NK-92 (cell line): Measurements from ENCODE around the gene ARHGDIA.

Experiments used
- DNase-seq: peaks from one replicate; lab custom pipeline; 2025; ENCODE audit not compliant: unreplicated experiment; lab: John Stamatoyannopoulos, UW

ARHGDIA gene

DNA sequence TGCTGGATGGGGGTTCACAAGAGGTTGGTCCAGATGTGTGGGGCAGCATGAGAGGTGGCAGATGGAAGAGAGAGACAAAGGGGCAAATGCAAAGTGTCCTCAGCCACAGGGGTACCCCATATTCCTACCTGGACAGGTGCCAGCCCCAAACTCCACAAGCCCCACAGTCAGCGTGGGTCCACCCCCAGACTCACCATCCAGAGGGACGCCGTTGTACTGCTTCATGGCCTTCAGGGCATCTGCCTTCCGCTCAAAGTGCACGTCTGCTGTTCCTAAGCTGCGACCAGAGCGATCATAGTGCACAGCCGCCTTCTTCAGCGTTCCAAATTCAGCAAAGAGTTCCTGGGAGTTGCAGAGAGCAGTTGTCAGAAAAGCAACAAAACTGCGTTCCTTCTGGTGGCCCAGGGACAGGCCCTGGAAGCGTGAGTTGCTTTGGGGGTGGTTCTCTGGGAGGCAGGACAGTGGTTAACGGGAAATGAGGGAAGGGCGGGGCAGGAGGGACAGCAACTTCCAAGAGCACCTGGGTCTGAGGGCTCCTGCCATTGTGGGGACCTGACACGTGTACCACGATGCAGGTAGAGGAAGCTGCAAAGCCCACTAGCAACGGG lies 18.0 kb upstream of the ARHGDIA start:
- no peak for DNase-seq

DNA sequence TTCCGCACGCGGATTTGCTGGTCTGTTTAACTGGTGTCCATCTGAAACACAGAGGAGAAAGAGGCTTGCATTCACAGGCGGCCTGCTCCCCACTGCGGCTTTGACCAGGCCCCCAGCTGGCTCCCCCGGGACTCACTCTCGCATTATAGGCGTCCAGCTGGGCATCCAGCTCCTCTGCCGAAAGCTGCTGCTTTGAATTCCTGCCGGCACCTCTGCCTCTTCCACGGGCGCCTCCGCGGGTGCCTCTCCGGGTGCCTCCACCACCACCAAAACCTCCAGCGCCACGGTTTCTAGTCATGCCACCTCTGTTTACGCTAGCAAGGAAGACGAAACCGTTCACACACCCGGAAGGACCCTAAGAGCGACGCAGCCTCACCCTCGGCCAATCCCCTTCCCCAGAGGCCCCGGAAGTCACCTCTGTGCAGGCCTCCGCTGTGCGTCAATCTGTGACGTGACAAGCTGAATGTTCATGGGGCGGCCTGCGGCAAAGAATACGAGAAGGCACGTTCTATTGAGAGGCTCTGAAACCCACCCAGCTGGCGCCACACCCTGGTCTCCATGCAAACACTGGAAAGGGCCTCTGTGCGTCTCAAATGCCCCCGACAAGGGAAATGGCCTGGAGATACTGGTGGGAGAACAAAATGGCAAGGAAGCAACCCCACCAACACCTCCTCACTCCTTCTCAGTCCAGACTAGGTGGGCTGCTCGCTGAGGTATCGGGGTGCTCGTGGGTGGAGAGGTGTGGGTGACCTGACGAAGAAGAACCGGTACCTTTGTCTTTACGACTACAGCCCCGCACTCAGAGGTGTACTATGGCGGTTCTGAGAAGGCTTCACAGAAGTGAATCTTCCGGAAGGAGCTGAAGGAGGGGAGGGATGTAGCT lies 17.2 kb upstream of the ARHGDIA start:
- no peak for DNase-seq

DNA sequence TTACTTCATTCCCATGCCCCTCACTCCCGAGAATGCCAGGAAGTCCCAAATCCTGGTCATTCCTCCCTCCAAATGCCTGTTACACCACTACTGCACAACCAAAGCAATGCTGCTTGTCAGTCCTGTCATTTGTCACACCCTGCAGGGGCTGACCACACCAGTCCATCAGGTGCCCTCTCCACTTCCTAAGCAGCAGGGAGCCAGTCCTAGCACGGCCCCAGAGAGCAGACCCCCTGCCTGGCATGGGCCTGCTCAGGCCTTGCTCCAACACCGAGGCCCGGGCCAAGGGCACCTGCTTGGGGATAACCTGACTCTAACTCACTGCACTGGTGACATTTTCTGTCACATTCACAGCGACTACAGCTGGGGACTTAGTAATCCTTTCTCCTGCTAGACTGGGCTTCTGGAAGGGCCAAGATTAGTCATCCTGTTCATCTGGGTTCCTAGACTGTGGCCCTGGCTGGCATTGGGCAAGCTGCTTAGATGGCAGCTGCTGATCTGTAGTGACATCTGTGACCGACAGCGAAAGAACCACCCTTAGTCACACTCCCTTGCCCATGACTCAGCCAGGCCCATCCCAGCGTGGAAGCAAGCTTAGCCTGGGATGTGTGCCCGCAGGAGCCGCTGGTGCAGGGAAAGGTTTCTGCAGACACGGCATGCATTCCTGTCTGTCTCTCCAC lies 14.9 kb upstream of the ARHGDIA start:
- DNase-seq: no peak

DNA sequence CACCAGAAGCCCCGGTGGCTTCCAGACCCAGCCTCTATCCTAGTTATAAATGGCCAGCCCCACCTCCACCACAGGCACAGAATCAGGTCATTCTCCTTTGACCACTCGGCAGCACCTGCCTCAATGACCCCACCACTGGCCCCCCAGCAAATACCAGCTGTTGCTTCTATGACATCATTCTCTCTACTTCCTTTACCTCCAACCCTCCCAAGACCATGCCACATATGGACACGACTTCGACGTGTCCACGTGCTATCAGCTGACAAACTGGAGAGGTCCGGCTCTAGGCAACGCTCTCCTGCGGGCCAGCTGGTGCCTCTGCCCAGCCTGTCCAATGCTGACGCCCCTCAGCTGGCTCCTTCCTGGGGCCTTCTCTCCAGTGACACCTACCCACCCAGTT lies 14.3 kb upstream of the ARHGDIA start:
- DNase-seq: no peak

DNA sequence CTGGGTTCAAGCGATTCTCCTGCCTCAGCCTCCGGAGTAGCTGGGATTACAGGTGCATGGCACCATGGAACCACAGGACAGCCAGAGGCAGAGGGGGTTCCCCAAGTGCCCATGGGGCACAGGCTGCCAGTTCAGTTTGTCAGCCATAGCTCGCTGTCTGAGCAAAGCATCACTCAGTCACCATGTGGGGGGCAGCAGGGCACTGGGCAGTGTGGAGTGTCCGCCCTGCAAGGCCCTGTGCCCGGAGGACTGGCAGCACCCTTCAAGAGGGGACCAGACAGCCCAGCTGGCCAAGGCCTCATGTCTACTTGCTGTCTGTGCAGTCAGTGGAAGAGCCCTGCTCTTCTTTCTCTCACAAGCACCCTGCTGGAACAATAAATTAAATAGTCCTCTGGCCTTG lies 13.8 kb upstream of the ARHGDIA start:
- no peak for DNase-seq

DNA sequence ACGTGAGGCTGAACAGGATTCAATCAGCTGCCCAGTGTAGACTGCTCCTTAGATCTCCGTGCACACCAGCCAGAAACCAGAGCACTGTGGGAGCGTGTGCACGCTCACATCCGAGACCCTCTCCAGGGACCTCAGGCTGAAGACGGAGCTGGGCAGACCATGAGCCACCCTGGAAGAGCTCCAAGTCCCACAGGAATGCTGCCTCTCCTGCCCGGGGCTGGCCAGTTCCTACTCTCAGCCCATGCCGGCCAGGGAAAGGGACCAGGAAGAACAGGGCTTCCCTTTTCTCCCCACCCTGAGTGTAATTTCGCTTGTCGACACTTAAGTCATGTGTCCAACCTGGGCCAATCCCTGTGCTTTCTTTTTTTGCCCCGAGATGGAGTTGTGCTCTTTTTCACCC lies 13.4 kb upstream of the ARHGDIA start:
- DNase-seq: no peak

DNA sequence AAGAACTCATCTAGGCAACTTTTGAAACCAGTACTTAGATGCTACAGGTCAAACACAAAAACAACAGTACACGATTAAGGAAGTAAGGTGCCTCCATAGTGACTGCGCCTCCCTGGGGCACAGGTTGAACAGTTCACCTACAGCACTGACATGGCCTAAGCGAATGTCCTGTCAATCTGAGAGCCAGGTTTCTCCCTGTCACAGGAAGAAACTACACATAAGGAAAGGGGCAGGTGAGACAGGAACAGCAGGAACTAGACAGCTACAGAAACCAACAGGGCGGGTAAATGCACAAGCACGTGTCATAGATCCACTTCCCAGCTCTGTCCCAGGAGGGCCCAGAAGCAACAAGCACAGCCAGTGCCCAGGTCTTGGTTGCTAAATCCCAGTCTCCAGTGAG lies 8.0 kb upstream of the ARHGDIA start:
- no peak for DNase-seq

DNA sequence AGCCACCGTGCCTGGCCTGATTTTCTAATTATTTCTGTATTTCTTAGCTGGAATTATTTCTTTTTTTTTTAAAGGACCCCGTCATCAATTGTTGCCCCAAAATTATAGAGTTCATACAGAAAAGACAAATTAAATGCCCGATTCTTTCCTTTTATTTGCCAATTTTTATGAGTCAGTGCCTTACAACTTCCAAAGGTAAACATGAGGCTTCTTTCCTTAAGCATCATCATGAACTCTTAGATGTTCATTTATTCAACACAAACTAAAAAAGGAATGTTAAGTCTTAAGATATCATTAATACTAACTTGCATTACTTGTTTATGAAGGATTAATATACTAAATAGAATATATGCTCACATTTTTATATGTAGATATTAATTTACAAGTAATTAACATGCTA lies 7.2 kb upstream of the ARHGDIA start:
- no peak for DNase-seq

DNA sequence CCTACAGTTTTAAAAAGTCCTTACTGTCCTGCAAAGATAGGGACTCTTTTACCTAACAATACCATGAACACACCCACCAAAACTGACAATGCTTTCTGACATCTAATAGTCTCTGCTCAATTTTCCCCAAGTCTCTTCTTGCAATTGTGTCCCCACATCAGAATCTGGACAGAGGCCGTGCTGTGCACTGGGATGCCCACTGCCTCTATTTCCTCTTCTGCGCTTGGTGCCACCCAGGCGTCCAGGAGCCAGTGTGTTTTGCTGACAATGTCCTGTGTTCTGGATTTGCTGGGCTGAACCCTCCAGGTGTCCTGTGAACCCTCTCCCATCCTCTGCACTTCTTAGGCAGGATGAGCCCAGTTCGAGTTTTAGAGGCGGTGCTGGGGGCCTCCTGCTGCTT lies 6.4 kb upstream of the ARHGDIA start:
- DNase-seq: no peak

DNA sequence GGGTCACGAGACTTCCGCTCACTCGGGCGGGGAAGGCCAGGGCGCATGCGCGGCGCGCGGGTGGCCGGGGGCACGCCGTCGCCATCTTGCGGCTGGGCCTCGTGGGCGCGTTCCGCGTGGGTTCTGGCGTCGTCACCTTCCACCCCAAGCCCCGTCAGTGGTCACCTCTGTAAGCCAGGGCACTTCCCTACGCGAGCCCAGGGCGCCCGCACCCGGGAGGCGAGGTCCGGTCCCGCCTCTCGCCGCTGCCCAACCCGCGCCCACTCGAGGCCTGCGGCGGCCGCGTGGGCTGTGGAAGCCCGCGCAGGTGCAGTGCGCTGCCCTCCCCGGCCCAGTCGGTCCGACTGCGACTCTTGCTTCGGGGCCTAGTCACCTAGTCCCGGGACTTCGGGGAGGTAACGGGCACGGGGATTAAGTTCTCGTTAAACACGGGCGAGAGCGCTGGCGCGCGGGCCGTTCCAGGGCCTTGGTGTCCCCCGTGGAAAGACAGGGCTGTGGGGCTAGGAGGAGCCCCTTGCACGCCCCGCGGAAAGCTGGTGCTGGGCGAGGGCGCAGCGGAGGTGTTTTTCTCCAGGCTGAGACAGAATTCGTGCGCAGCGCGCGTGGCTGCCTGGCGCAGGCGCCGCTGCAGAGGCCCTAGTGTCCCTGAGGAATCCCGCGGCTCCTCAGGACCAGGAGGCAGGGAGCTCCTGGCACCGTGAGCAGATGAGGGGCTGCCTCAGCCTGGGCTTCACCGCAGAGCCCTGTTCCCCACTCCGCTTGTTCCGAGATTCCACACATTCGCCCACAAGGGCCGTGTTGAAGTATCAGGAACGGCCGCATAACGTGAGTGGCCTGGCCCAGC lies 472 bp upstream of the ARHGDIA start:
- DNase-seq: peak; percentile 68

DNA sequence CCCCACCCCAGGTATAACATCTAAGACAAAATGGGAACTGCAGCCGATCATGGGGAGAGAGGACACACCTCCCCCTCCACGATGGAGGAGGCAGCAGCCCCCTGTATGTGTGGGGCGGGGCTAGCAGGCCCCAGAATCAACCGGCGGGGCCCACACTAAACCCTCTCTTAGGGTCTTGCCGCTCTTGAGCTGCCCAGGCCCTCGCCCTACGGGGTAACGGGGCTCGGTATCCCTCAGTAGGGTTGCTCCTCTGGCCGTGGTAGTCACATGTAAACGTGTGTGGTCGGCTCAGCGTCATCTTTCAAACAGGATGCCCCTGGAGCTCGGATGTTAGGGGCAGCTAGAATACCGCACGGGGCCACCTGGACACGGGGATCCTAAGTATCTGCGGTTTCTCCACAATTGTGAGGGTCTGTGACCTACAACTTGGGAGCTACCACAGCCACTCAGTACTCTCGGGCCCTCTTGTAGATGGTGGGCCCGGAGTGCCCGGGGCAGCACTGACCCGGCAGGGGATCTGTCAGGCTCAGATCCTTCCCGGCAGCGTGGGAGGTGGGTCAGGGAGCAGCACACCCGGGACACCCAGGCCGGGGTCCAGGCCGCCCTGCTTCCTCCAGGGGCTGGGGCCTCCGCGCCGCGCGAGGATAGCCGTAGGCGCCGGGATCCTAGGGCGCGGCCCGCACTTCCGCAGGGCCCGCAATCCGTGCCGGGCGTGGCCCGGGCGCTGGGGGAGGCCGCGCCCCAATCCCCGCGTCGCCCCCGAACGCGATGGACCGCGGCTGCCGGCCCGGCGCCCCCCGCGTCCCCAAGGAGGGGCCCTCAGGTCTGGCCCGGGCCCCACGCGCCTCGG lies 781 bp downstream of the ARHGDIA start:
- DNase-seq: no peak

DNA sequence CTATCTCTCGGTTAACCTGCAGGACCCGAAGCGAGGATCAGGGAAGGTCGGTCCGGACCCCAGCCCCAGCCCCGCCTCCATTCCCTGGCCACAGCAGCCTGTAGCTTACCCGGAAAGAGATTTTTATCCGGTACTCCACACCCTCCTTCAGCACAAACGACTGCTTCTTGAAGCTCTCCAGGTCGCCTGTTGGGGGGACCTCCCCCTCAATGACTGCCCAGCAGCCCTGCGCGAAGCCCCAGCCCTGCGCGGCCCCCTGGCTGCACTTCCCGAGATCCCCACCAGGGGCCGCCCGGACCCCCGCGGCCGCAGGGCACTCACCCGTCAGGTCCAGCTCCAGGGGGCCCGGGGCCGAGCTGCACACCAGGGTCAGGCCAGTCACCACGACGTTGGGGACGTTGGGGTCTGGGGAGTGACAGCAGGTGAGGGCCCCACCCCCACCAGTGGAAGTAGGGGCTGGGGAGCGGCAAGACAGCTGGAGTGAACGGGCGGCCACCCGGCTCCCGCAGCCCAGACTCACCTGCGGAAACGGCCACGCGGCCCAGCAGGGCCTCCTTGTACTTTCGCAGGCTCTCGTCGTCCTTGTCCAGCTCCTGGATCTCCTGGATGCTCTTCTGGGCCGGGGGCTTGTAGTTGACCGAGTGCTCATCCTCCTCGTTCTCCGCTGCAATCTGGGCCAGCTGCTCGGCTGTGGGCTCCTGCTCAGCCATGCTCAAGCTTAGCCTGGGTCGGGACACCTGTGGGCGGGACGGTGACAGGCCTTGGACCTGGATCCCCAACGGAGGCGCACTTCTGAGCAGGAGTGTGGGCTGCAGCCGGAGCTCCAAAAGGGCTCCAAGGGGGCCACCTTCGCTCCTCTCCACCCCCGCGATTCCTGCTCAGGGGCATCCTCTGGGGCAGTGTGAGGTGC lies 1.7 kb downstream of the ARHGDIA start:
- no peak for DNase-seq

DNA sequence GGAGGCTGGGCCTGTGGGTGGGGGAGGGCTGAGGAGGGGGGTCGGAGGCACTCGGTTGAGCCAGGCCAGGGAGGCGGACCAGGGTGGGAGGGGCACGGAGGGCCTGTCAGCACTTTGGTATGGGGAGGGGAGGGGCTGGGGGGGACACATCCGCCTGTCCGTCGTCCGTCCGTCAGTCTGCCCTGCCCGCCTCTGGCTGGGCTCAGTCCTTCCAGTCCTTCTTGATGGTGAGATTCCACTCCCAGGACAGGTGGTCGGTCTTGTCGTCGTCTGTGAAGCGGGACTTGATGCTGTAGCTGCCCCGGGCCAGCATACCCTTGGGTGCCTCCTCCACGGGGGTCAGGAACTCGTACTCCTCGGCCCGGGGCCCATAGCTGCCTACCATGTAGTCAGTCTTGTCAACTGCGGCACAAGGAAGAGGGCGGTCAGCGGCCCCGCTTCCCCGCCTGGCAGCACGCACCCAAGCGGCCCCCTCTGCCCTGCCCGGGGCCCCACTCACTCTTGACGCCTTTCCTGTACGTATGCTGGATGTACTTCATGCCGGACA lies 2.4 kb downstream of the ARHGDIA start:
- DNase-seq: no peak

DNA sequence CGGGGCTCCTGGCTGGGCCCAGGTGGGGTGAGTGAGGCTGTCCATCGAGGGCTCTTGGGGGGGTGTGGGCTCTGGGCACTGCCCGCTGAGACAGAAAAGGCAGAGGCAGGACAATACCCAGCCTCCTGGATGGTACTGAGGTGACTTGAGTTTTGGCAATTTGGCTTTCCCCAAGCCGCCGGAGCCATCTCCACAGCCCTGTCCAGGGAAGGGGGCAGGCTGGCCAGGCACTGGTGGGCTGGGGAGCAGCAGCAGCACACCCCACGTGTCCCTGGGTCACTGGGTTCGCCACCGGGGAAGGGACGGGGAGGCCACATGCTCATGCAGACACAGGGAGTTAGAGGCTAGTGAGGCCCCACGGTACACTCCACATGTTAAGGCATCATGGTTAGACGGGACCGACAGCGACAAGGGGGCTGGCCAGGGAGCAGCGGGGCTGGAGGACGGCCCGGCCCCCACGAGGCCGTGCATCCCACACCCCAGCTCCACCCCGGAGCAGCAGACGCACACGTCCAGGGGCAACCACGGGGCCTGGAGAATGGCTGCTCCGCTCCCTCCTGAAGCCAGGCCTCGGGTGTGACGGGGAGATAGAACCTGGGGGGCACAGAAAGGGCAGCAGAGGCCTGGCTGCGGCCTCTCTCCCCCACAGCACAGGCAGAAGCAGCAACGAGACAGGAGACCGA lies 3.0 kb downstream of the ARHGDIA start:
- no peak for DNase-seq

DNA sequence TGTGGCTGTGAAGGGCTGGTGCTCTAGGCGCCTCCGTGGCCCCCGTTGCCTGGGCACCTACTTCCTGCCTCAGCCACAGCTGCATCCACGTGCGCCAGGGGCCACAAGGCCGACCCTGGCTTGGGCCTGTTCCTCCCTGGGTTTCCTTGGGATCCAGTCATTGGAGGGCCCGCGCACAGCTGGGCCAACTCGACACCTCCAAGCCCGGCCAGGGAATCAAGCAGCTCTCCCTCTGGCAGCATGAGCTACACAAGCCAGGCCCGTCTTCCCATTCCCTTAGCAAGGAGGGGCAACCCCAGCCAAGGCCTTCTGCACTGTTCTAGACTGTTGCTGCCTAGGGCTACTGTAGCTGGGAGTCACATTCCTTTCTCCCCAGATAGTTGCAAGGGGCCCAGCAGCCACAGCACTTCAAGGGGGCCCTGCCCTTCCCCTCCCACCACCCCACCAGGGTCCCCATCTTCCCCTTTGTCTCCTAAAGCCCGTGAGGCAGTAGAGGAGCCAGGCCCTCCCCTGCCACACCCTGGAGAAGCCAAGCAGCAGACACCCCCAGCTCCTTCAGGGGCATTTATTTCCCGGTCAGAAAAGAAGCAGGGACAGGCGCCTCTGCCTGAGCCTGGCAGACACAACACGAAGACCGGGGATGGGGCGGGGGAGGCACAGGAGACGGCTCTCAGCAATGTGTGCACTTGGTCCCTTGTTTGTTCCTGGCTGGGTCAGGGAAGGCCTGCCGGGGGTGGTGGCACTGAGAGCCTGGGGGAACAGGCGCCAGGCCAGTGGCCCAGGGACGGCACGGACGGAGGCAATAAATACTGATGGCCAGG lies 3.8 kb downstream of the ARHGDIA start:
- no peak for DNase-seq

DNA sequence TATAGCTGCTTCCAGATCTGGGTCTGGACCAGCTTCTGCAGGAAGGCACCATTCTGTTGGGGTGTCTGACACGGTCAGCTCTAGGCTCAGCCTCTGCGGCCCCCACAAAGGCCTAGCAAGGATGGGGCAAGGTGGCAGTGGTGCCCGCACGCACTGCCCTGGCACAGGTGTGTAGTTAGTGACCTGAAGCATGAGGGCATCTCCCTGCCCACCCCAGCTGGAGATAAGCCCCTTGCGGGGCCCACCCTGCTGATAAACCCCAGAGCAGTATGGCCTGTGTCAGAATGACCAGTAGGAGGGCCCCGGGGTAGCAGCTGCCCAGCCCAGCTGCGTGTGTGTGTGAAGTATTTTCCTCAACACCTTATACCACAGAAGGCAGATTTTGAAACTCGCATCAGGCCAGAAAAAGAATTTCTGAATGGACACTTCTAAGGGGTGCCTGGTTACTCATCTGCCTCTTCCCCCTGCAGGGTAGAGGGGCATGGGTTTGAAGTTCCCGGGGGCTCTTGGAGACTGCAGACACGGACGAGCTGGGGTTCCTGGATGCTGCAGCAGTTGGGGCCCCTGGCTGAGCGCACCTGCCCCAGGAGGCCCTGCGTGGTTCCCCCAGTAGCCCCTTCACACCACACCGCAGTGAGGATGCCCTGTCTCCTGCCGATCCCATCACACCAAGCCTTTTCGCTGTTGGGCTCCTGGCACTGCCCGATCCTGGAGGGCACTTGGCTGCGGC lies 4.5 kb downstream of the ARHGDIA start:
- no peak for DNase-seq
